Mesothelial cell of epicardium (in vitro differentiated cells): ENCODE data around the gene TOMM40. TPM values are rescaled to one million over a fixed set of nuclear protein-coding genes. Genes with fewer than 3 reads are reported as not detected.

Experiments
- DNase-seq, 2 experiments: peaks; one replicate each; pipeline ENCODE4 v3.0.0; 2021; ENCODE audit warnings: low spot score in 2 of 2; ENCODE audit not compliant: unreplicated experiment in 2 of 2
- H3K27ac Mint-ChIP-seq: 2 replicates; pipeline ENCODE4 v1.8.0; 2021; ENCODE audit warnings: mixed read lengths
- H3K27me3 Mint-ChIP-seq: 2 replicates; pipeline ENCODE4 v1.8.0; 2021; ENCODE audit warnings: low read depth, mixed read lengths
- H3K36me3 Mint-ChIP-seq: 2 replicates; pipeline ENCODE4 v1.8.0; 2021; ENCODE audit warnings: mixed read lengths
- H3K4me1 Mint-ChIP-seq: 2 replicates; pipeline ENCODE4 v1.8.0; 2021; ENCODE audit warnings: mixed read lengths
- H3K4me3 Mint-ChIP-seq: 2 replicates; pipeline ENCODE4 v1.8.0; 2021; ENCODE audit warnings: mild to moderate bottlenecking, moderate library complexity, mixed read lengths
- H3K9me3 Mint-ChIP-seq: 2 replicates; pipeline ENCODE4 v1.8.0; 2021; ENCODE audit warnings: mixed read lengths
- total RNA-seq: library from RNA; stranded (reverse); gene quantifications from 3 replicates; pipeline ENCODE4 v1.2.1, GENCODE V29; 2021
- TF ChIP-seq, protein P1 (sequence below): fragments of 200-600 bp; sonication (generic); IDR thresholded peaks from one replicate; pipeline ENCODE4 v1.5.0; 2021; ENCODE audit warnings: antibody characterized with exemption; ENCODE audit not compliant: unreplicated experiment

Gene TOMM40
- total RNA-seq, 1 donor from 2014 or later: 47.8 TPM

- peaks cover 14% of the 10 kb centered on the region for H3K36me3 Mint-ChIP-seq
- peaks cover 16% of the 10 kb centered on the region for H3K4me1 Mint-ChIP-seq
- peak; percentile 67 to 89 for DNase-seq
- no peaks in the 10 kb centered on the region for H3K9me3 Mint-ChIP-seq
- TF ChIP-seq, protein P1, sequence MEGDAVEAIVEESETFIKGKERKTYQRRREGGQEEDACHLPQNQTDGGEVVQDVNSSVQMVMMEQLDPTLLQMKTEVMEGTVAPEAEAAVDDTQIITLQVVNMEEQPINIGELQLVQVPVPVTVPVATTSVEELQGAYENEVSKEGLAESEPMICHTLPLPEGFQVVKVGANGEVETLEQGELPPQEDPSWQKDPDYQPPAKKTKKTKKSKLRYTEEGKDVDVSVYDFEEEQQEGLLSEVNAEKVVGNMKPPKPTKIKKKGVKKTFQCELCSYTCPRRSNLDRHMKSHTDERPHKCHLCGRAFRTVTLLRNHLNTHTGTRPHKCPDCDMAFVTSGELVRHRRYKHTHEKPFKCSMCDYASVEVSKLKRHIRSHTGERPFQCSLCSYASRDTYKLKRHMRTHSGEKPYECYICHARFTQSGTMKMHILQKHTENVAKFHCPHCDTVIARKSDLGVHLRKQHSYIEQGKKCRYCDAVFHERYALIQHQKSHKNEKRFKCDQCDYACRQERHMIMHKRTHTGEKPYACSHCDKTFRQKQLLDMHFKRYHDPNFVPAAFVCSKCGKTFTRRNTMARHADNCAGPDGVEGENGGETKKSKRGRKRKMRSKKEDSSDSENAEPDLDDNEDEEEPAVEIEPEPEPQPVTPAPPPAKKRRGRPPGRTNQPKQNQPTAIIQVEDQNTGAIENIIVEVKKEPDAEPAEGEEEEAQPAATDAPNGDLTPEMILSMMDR: peak; percentile 98
- peak overlapping the region; percentile 20 for H3K4me3 Mint-ChIP-seq
- peak overlapping the region; percentile 30 for H3K27ac Mint-ChIP-seq
- H3K27me3 Mint-ChIP-seq: no peaks in the 10 kb centered on the region
Measured at GRCh38 chr19:44903602-44904425, 12.8 kb downstream of the TOMM40 start.

DNA sequence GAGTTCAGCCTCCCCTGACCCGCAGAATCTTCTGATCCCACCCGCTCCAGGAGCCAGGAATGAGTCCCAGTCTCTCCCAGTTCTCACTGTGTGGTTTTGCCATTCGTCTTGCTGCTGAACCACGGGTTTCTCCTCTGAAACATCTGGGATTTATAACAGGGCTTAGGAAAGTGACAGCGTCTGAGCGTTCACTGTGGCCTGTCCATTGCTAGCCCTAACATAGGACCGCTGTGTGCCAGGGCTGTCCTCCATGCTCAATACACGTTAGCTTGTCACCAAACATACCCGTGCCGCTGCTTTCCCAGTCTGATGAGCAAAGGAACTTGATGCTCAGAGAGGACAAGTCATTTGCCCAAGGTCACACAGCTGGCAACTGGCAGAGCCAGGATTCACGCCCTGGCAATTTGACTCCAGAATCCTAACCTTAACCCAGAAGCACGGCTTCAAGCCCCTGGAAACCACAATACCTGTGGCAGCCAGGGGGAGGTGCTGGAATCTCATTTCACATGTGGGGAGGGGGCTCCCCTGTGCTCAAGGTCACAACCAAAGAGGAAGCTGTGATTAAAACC is 13.5 kb downstream of the TOMM40 start:
- Mint-ChIP-seq H3K27me3 (no peaks in the 10 kb centered on the region), H3K36me3 (peaks cover 15% of the 10 kb centered on the region), H3K4me3 (peak overlapping the region; percentile 17)

DNA sequence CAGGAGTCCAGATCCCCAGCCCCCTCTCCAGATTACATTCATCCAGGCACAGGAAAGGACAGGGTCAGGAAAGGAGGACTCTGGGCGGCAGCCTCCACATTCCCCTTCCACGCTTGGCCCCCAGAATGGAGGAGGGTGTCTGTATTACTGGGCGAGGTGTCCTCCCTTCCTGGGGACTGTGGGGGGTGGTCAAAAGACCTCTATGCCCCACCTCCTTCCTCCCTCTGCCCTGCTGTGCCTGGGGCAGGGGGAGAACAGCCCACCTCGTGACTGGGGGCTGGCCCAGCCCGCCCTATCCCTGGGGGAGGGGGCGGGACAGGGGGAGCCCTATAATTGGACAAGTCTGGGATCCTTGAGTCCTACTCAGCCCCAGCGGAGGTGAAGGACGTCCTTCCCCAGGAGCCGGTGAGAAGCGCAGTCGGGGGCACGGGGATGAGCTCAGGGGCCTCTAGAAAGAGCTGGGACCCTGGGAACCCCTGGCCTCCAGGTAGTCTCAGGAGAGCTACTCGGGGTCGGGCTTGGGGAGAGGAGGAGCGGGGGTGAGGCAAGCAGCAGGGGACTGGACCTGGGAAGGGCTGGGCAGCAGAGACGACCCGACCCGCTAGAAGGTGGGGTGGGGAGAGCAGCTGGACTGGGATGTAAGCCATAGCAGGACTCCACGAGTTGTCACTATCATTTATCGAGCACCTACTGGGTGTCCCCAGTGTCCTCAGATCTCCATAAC is 14.5 kb downstream of the TOMM40 start, which contains the start of gene APOE:
Gene APOE (plus strand): TSS at position 360 of the 724 bp plus-strand sequence. CDS start 829 bp downstream, outside the sequence.
- Mint-ChIP-seq H3K36me3 (peaks cover 12% of the 10 kb centered on the region), H3K27ac (peak within 1 kb of the TSS; percentile 85), H3K4me1 (peaks cover 22% of the 10 kb centered on the region), H3K4me3 (peak within 1 kb of the TSS; percentile 77), H3K9me3 (no peaks in the 10 kb centered on the region), H3K27me3 (no peaks in the 10 kb centered on the region)
- TF ChIP-seq, protein P1: no peak
- DNase-seq: peak in 1 of 2 experiments; percentile 48

More for the DNA sequence above, 13.5 kb downstream of the TOMM40 start:
- H3K4me1 Mint-ChIP-seq: peaks cover 16% of the 10 kb centered on the region
- no peak for DNase-seq
- TF ChIP-seq, protein P1: no peak
- no peaks in the 10 kb centered on the region for H3K9me3 Mint-ChIP-seq
- H3K27ac Mint-ChIP-seq: peak overlapping the region; percentile 30

- DNase-seq: no peak
- no peak overlapping the region for H3K27ac Mint-ChIP-seq
- H3K4me3 Mint-ChIP-seq: no peak overlapping the region
- peaks cover 30% of the 10 kb centered on the region for H3K4me1 Mint-ChIP-seq
- H3K9me3 Mint-ChIP-seq: no peaks in the 10 kb centered on the region
- TF ChIP-seq, protein P1: no peak
- no peaks in the 10 kb centered on the region for H3K27me3 Mint-ChIP-seq
- H3K36me3 Mint-ChIP-seq: peaks cover 11% of the 10 kb centered on the region
Measured at GRCh38 chr19:44907613-44908012, 16.6 kb downstream of the TOMM40 start.

GRCh38 chr19:44908074-44908835 is 17.2 kb downstream of the TOMM40 start:
- DNase-seq: no peak
- TF ChIP-seq, protein P1: no peak
- Mint-ChIP-seq H3K27me3 (no peaks in the 10 kb centered on the region), H3K4me1 (peaks cover 33% of the 10 kb centered on the region), H3K4me3 (peak overlapping the region; percentile 45), H3K36me3 (peaks cover 8% of the 10 kb centered on the region), H3K27ac (no peak overlapping the region), H3K9me3 (no peaks in the 10 kb centered on the region)
